OCI-LY7 (cell line): ENCODE results near the gene IMMT. TPM values are rescaled to one million over a fixed set of nuclear protein-coding genes. Genes with fewer than 3 reads are reported as not detected.

Source experiments
- BruUV-seq: library from RNA; stranded (reverse); fragments of 400-500 nt; replicated peaks from 2 replicates; lab custom pipeline; 2021; lab: Mats Ljungman, UMichigan
- CTCF ChIA-PET: fragments of 300-600 bp; sonication (Branson Sonifier 250); formaldehyde crosslinking; loops from one replicate; lab custom pipeline; 2022; ENCODE audit warnings: antibody characterized with exemption; ENCODE audit not compliant: unreplicated experiment; lab: Charles Lee
- POLR2A ChIA-PET: fragments of 300-600 bp; sonication (Branson Sonifier 250); formaldehyde crosslinking; loops from one replicate; lab custom pipeline; 2022; ENCODE audit warnings: antibody characterized with exemption; lab: Charles Lee
- DNase-seq: peaks from one replicate; pipeline ENCODE4 v3.0.0-alpha.2; 2015; ENCODE audit warnings: low spot score
- H2AFZ ChIP-seq: fragments of 200-600 bp; sonication (generic), shearing (Covaris generic); 2 replicates; pipeline ENCODE4 v1.6.1; 2014; ENCODE audit warnings: mild to moderate bottlenecking, antibody characterized with exemption, low read length, moderate library complexity
- H3K27ac ChIP-seq: fragments of 200-600 bp; sonication (generic); 2 replicates; pipeline ENCODE4 v1.5.1; 2014; ENCODE audit warnings: mixed run types, low read depth, mild to moderate bottlenecking, moderate library complexity, low read length, inconsistent platforms; ENCODE audit not compliant: poor library complexity, severe bottlenecking
- H3K36me3 ChIP-seq: fragments of 200-600 bp; sonication (generic); 2 replicates; pipeline ENCODE4 v1.6.1; 2014; ENCODE audit warnings: mild to moderate bottlenecking, antibody characterized with exemption, low read length, moderate library complexity, mixed read lengths; ENCODE audit not compliant: insufficient read depth
- H3K4me1 ChIP-seq: fragments of 200-600 bp; sonication (generic); 2 replicates; pipeline ENCODE4 v1.5.1; 2014; ENCODE audit warnings: mild to moderate bottlenecking, low read length; ENCODE audit not compliant: insufficient read depth, poor library complexity, severe bottlenecking
- H3K4me2 ChIP-seq: fragments of 200-600 bp; sonication (generic); 2 replicates; pipeline ENCODE4 v1.6.1; 2014; ENCODE audit warnings: mild to moderate bottlenecking, low read length
- H3K4me3 ChIP-seq: fragments of 200-600 bp; sonication (generic); 2 replicates; pipeline ENCODE4 v1.5.1; 2014; ENCODE audit warnings: mild to moderate bottlenecking, low read depth, low read length; ENCODE audit not compliant: poor library complexity, severe bottlenecking
- H3K79me2 ChIP-seq: fragments of 200-600 bp; sonication (generic); 2 replicates; pipeline ENCODE4 v1.6.1; 2016; ENCODE audit warnings: low read depth, mild to moderate bottlenecking, low read length, moderate library complexity, mixed read lengths; ENCODE audit not compliant: insufficient read depth
- H3K9me2 ChIP-seq: fragments of 200-600 bp; sonication (generic); 2 replicates; pipeline ENCODE4 v1.6.1; 2016; ENCODE audit warnings: mild to moderate bottlenecking, low read length, mixed read lengths; ENCODE audit not compliant: insufficient read depth
- H3K9me3 ChIP-seq: fragments of 200-600 bp; sonication (generic); 2 replicates; pipeline ENCODE4 v1.6.1; 2014; ENCODE audit warnings: mild to moderate bottlenecking, mixed run types, low read length, mixed read lengths
- H4K20me1 ChIP-seq: fragments of 200-600 bp; sonication (generic); 2 replicates; pipeline ENCODE4 v1.6.1; 2014; ENCODE audit warnings: mild to moderate bottlenecking, antibody characterized with exemption, low read length, moderate library complexity, mixed read lengths; ENCODE audit not compliant: insufficient read depth
- EZH2phosphoT487 ChIP-seq: fragments of 200-600 bp; sonication (generic); IDR thresholded peaks from 2 replicates; pipeline ENCODE4 v1.6.1; 2018; ENCODE audit warnings: low read depth, borderline replicate concordance, mild to moderate bottlenecking, mixed run types, antibody characterized with exemption, low read length, moderate library complexity, mixed read lengths
- intact Hi-C: fragments of 100-400 bp; cut with micrococcal nuclease; formaldehyde crosslinking; loops from one replicate; pipeline ENCODE4 v1.10.0; 2022; ENCODE audit not compliant: unreplicated experiment
- total RNA-seq, 2 experiments: library from RNA; depleted of rRNA in 1 of 2; stranded (reverse); fragments of >200 nt in 1 of 2; shearing (Covaris generic) in 1 of 2; gene quantifications; 2 replicates each; pipeline ENCODE4 v1.2.3, GENCODE V29; 2014 to 2022
- TF ChIP-seq, protein P1 (sequence below): fragments of 200-600 bp; sonication (generic); conservative IDR thresholded peaks from 2 replicates; pipeline ENCODE4 v1.5.1; 2014; ENCODE audit warnings: mild to moderate bottlenecking, antibody characterized with exemption, low read length, moderate library complexity, mixed read lengths

The IMMT gene
- total RNA-seq, 2 experiments from 2014 or later: 77.3 to 128 TPM

- Histone ChIP-seq H3K27ac (no peak overlapping the region), H4K20me1 (0 out of 2 replicates have a peak, but pooled peaks cover 4% of the 10 kb centered on the region), H3K79me2 (no peaks in the 10 kb centered on the region), H3K4me2 (no peak overlapping the region), H2AFZ (no peak overlapping the region), H3K9me3 (no peaks in the 10 kb centered on the region), H3K36me3 (peaks cover 99% of the 10 kb centered on the region), H3K4me3 (no peak overlapping the region), H3K4me1 (no peaks in the 10 kb centered on the region), H3K9me2 (no peaks in the 10 kb centered on the region)
- TSS peak; percentile 75 for BruUV-seq
- TF ChIP-seq, protein P1, sequence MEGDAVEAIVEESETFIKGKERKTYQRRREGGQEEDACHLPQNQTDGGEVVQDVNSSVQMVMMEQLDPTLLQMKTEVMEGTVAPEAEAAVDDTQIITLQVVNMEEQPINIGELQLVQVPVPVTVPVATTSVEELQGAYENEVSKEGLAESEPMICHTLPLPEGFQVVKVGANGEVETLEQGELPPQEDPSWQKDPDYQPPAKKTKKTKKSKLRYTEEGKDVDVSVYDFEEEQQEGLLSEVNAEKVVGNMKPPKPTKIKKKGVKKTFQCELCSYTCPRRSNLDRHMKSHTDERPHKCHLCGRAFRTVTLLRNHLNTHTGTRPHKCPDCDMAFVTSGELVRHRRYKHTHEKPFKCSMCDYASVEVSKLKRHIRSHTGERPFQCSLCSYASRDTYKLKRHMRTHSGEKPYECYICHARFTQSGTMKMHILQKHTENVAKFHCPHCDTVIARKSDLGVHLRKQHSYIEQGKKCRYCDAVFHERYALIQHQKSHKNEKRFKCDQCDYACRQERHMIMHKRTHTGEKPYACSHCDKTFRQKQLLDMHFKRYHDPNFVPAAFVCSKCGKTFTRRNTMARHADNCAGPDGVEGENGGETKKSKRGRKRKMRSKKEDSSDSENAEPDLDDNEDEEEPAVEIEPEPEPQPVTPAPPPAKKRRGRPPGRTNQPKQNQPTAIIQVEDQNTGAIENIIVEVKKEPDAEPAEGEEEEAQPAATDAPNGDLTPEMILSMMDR: no peak
- TF ChIP-seq EZH2phosphoT487: no peak
- POLR2A ChIA-PET: interaction anchor here (0.7 to 1.5 kb wide), 3 partner anchors 9 to 425 kb away, joined by 3 to 4 read pairs (median 3); no protein-coding TSS in a partner anchor
- CTCF ChIA-PET: no interaction called here
- DNase-seq: no peak
- intact Hi-C loops: no loop called here
Measured at GRCh38 chr2:86143926-86144685, 51.2 kb downstream of the IMMT start.

DNA sequence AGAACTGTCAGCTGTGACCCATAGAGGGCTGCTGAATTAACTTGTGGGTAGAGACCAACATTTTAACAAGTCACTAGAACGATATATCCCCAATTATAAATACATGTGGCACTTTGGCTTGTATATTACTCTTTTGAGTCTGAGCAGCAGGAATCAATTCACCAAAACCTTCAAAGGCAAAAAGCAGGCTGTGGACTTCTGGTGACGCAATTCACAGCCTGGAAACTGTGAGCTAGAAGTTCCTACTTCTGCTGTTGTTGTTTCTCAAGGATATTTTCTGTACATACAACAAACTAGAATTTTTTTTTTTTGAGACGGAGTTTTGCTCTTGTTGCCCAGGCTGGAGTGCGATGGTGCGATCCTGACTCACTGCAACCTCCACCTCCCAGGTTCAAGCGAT is 52.0 kb downstream of the IMMT start:
- TF ChIP-seq, protein P1: no peak
- TF ChIP-seq EZH2phosphoT487: no peak
- H3K4me1 ChIP-seq: no peaks in the 10 kb centered on the region
- H3K4me2 ChIP-seq: no peak overlapping the region
- no peak overlapping the region for H3K27ac ChIP-seq
- no peaks in the 10 kb centered on the region for H3K9me3 ChIP-seq
- H4K20me1 ChIP-seq: 0 out of 2 replicates have a peak, but pooled peaks cover 4% of the 10 kb centered on the region
- DNase-seq: no peak
- no peaks in the 10 kb centered on the region for H3K9me2 ChIP-seq
- no peak overlapping the region for H3K4me3 ChIP-seq
- H3K79me2 ChIP-seq: no peaks in the 10 kb centered on the region
- H3K36me3 ChIP-seq: peaks cover 99% of the 10 kb centered on the region
- CTCF ChIA-PET: no interaction called here
- POLR2A ChIA-PET: interaction anchor here (0.7 to 1.5 kb wide), 2 partner anchors 38 to 424 kb away, joined by 3 to 4 read pairs; no protein-coding TSS in a partner anchor
- no peak overlapping the region for H2AFZ ChIP-seq
- intact Hi-C loops: no loop called here
- no TSS peak for BruUV-seq
